ENCODE data around the gene MLX.

DNA sequence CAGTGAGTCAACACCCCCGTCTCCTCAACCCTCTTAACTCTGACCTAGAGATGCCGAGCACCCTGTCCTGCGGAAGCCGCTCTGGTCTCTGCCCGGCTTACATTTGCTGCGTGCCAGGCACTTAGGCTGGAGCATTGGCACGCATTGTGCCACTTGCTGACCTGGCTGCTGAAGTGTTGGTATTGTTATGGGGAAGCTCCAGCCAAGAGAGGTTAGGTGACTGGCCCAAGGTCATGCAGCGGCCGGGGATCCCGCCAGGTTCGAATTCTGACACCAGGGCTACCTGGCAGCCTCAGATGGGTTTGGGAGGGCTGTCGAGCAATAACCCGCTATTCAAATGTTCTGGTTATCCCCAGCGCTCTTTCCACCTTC lies 19.2 kb upstream of the MLX start:
- TF ChIP-seq, protein P1, sequence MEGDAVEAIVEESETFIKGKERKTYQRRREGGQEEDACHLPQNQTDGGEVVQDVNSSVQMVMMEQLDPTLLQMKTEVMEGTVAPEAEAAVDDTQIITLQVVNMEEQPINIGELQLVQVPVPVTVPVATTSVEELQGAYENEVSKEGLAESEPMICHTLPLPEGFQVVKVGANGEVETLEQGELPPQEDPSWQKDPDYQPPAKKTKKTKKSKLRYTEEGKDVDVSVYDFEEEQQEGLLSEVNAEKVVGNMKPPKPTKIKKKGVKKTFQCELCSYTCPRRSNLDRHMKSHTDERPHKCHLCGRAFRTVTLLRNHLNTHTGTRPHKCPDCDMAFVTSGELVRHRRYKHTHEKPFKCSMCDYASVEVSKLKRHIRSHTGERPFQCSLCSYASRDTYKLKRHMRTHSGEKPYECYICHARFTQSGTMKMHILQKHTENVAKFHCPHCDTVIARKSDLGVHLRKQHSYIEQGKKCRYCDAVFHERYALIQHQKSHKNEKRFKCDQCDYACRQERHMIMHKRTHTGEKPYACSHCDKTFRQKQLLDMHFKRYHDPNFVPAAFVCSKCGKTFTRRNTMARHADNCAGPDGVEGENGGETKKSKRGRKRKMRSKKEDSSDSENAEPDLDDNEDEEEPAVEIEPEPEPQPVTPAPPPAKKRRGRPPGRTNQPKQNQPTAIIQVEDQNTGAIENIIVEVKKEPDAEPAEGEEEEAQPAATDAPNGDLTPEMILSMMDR (IDR thresholded peaks at IDR 0.05; ENCODE audit: insufficient read depth, low read depth, low read length): no peak
- no peak for TF ChIP-seq EZH2 (IDR thresholded peaks at IDR 0.05; ENCODE audit: insufficient read depth, low read length)
